LNCaP clone FGC (cell line): Measurements from ENCODE around the gene SFTPB.
"Not testable (repeated sequence)": the region's sequence is repeated elsewhere in the genome, so short reads cannot be mapped to it uniquely, and the experiment has no call there.

ENCODE experiments used
- DNase-seq: peaks from one replicate; pipeline ENCODE4 v3.0.0-alpha.2; 2011; ENCODE audit warnings: low read depth
- H3K4me3 ChIP-seq: 2 replicates; pipeline ENCODE4 v1.5.1; 2011; ENCODE audit warnings: mild to moderate bottlenecking, low read depth, low read length, control low read depth
- CTCF ChIP-seq: IDR thresholded peaks from 2 replicates; pipeline ENCODE4 v1.5.1; 2012; ENCODE audit warnings: mild to moderate bottlenecking; ENCODE audit not compliant: control insufficient read depth, insufficient read depth; ENCODE audit errors: extremely low read depth

SFTPB gene

GRCh38 chr2:85668009-85668856 is at the start of gene SFTPB:
SFTPB (minus strand) TSS chr2:85668199; CDS start chr2:85668183, 16 bp downstream.
- no peak for TF ChIP-seq CTCF
- H3K4me3 ChIP-seq = no peak within 1 kb of the TSS
- no peak for DNase-seq

- no peak for TF ChIP-seq CTCF
- no peak overlapping the region for H3K4me3 ChIP-seq
- no peak for DNase-seq
Measured at GRCh38 chr2:85717308-85718008, 49.5 kb upstream of the SFTPB start.

- DNase-seq = no peak
- no peak overlapping the region for H3K4me3 ChIP-seq
- TF ChIP-seq CTCF = no peak
Measured at GRCh38 chr2:85716346-85716914, 48.4 kb upstream of the SFTPB start.

GRCh38 chr2:85714841-85715240 is 46.8 kb upstream of the SFTPB start:
- no peak overlapping the region for H3K4me3 ChIP-seq
- no peak for DNase-seq
- TF ChIP-seq CTCF = no peak

GRCh38 chr2:85714421-85714820 is 46.4 kb upstream of the SFTPB start:
- H3K4me3 ChIP-seq, DNase-seq: not testable (repeated sequence)

- DNase-seq = no peak
- H3K4me3 ChIP-seq = no peak overlapping the region
- TF ChIP-seq CTCF = no peak
Measured at GRCh38 chr2:85713836-85714235, 45.8 kb upstream of the SFTPB start.

GRCh38 chr2:85712849-85713612 is 45.0 kb upstream of the SFTPB start:
- H3K4me3 ChIP-seq = no peak overlapping the region
- no peak for DNase-seq
- TF ChIP-seq CTCF = no peak
